Measurements from ENCODE around the gene BCCIP. TPM values are rescaled to one million over a fixed set of nuclear protein-coding genes. Genes with fewer than 3 reads are reported as not detected.

The BCCIP gene
- 36.9 TPM for total RNA-seq
- long read RNA-seq, transcript BCCIP-202 (7 exons, 2,337 nt) = minor isoform, 12 of 49 reads
- long read RNA-seq, transcript BCCIP-201 (7 exons, 1,236 nt) = major isoform, 18 of 49 reads
- long read RNA-seq, transcript BCCIP-203 (8 exons, 1,433 nt) = minor isoform, 11 of 49 reads
- long read RNA-seq, partial matches to known transcripts = 2 of 49 reads
- long read RNA-seq, other reads (novel, unspliced or antisense) = 6 of 49 reads

DNA sequence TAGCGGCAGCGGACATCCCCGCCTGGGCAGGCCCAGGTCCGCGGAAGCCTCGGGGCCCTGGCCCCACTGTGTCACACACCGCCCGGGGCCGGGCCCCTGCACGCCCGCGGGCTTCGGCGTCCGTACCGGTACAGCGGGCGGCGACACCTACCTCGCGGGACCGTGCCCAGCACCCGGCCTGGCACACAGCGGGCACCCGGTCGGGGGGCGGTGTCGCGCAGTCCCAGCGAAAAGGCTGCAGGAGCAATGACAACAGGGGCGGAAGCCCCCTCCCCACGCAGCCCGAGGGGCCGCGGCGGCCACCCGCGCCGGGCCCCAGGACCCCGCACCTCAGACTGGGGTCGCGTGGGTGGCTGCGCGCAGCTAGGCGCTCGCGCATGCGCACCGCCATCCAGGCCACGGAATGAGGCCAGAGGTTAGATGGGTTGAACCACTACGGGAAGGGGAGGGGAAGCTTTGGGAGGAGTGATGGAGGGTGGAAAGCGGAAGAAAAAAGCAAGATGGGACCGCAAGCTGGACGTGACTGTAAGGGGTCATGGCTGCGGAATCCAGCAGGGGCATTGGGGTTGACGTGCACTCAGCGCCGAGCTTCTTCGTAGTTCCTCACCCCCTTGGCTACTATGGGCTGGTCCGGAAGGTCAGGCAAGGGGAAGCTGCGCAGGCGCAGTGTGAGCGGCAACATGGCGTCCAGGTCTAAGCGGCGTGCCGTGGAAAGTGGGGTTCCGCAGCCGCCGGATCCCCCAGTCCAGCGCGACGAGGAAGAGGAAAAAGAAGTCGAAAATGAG lies at the start of gene BCCIP, which contains the start of gene UROS:
Gene BCCIP (plus strand): TSS at position 669 of the 785 bp plus-strand sequence. CDS start 12 bp downstream, at position 681.
Gene UROS (minus strand): TSS at position 381 of the 785 bp plus-strand sequence. CDS start 6,759 bp downstream, outside the sequence.
- Histone ChIP-seq H3K36me3 (peaks cover 15% of the 10 kb centered on the region), H3K9me3 (no peaks in the 10 kb centered on the region), H3K27ac (peak within 1 kb of the TSS; percentile 93), H3K4me3 (peak within 1 kb of the TSS; percentile 98), H3K27me3 (no peaks in the 10 kb centered on the region), H3K4me1 (peaks cover 27% of the 10 kb centered on the region)
- DNase-seq (peak; percentile 96), ATAC-seq (peak; percentile 97)
- intact Hi-C loops (cut with DNase I) = no loop called here
- TF ChIP-seq CTCF (IDR thresholded peaks at IDR 0.05) = no peak

DNA sequence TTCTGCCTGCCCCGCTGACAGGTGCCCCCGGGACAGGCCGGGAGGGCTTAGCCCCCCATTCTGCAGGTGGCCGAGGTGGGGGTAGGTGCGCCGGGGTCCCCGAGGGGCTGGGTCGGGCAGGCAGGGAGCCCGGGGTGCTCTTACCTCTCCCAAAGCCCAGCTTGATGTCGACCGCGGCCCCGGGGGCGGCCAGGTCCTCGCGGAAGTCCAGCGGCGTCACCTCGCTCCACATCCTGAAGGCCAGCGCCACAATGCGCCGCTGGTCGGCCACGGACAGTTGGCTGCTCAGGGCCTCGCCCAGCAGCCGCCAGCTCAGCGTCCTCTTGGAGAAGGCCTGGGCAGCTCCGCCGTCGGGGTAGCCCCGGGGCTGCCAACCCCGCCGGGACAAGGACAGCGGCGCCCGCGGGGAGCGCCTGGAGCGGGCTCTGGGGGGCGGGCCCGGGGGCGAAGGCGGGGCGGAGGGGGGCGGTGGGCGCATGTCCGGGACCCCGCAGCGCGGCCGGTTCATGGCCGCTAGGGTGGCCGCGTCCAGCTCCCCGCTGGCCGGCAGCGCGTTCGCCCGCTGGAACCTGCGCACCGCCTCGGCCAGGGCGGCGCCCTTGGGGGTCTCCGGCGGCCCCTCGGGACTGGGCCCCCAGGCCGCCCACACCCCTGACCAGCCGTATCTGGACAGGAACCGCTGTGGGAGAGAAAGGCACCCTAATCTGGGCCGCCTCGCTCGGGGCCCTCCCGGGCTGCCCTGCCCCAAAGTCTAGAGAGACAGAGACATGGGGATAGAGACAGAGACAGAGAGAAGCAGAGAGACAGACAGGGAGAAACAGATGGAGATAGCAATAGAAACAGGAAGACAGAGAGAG lies 49.4 kb upstream of the BCCIP start:
- DNase-seq (no peak), ATAC-seq (no peak)
- no peak overlapping the region for H3K4me3 ChIP-seq
- intact Hi-C loops (cut with DNase I) = no loop called here
- H3K27me3 ChIP-seq = no peaks in the 10 kb centered on the region
- TF ChIP-seq CTCF (IDR thresholded peaks at IDR 0.05) = no peak
- no peaks in the 10 kb centered on the region for H3K36me3 ChIP-seq
- H3K27ac ChIP-seq = no peak overlapping the region
- no peaks in the 10 kb centered on the region for H3K9me3 ChIP-seq
- no peaks in the 10 kb centered on the region for H3K4me1 ChIP-seq

DNA sequence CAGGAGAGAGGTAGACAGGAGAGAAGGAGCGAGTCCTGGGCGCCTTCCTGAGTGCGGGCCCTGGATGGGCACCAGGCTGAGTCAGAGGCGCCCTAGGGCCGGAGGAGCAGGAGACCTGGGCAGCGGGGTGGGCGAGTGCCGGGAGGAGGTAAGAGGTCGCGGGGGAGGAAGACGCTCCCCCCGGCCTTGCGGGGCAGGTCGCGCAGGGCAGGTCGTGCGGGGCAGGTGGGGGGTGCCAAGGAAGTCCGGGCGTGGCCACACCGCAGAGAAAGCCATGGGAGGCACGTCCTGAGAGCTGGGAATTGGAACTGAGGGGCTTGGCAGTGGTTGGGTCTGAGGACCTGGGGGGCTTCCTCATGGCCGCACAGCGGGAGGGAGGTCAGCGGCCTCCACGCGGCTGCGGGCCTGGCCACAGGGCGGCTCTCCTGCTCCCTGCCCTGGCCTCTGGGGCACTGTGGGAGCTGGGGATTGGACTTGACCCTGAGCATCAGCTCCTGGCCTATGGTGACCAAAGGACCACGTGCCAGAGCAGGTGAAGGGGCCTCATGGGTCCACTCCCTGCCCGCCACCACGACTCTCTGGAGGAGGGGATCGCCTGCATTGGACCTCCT lies 48.7 kb upstream of the BCCIP start:
- TF ChIP-seq CTCF (IDR thresholded peaks at IDR 0.05) = no peak
- H3K36me3 ChIP-seq = no peaks in the 10 kb centered on the region
- H3K4me1 ChIP-seq = no peaks in the 10 kb centered on the region
- ATAC-seq = peak; percentile 4
- no peaks in the 10 kb centered on the region for H3K27me3 ChIP-seq
- H3K27ac ChIP-seq = no peak overlapping the region
- no peak for DNase-seq
- H3K9me3 ChIP-seq = no peaks in the 10 kb centered on the region
- no peak overlapping the region for H3K4me3 ChIP-seq
- intact Hi-C loops (cut with DNase I) = no loop called here

GRCh38 chr10:125775491-125776106 lies 47.7 kb upstream of the BCCIP start, which contains the start of gene MMP21:
Gene MMP21, minus strand, starts transcription at chr10:125775821. Its CDS starts 0 bp downstream, at chr10:125775821.
- Histone ChIP-seq H3K4me1 (no peaks in the 10 kb centered on the region), H3K4me3 (no peak within 1 kb of the TSS), H3K27ac (no peak within 1 kb of the TSS), H3K36me3 (no peaks in the 10 kb centered on the region), H3K9me3 (no peaks in the 10 kb centered on the region), H3K27me3 (no peaks in the 10 kb centered on the region)
- no peak for TF ChIP-seq CTCF (IDR thresholded peaks at IDR 0.05)
- no peak for ATAC-seq
- DNase-seq = no peak
- intact Hi-C loops (cut with DNase I) = no loop called here

DNA sequence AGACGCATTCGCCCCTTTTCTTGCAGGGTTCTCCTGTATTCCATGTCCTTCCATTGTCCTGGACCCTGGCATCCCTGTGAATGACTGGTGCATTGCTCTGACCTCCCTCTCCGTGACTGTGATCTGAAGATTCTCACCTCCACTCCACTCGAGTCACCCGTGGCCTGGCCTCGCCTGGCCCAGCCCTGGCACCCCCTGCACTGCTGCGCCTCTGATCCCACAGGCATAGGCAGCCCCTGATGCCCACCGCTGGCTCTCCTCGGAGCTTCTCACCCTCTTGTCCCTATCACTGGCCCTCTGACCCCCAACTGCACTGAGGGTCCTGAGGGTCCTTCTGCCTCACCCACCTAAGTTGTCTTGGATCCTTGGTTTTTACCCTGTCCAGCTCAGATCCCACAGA lies 45.5 kb upstream of the BCCIP start:
- intact Hi-C loops (cut with DNase I) = no loop called here
- no peak for ATAC-seq

More for the DNA sequence above, 45.5 kb upstream of the BCCIP start:
- no peak for DNase-seq
- no peaks in the 10 kb centered on the region for H3K36me3 ChIP-seq
- H3K4me3 ChIP-seq = no peak overlapping the region
- H3K27ac ChIP-seq = no peak overlapping the region
- no peaks in the 10 kb centered on the region for H3K9me3 ChIP-seq
- no peaks in the 10 kb centered on the region for H3K27me3 ChIP-seq
- TF ChIP-seq CTCF (IDR thresholded peaks at IDR 0.05) = no peak
- no peaks in the 10 kb centered on the region for H3K4me1 ChIP-seq

Measured in upper lobe of right lung (tissue), 1 donor.